ENCODE results near the gene CTTNBP2NL. TPM values are rescaled to one million over a fixed set of nuclear protein-coding genes. Genes with fewer than 3 reads are reported as not detected.
A peak's percentile ranks its signal among the peaks of the same experiment; 100 is the strongest.

CTTNBP2NL gene
- polyA plus RNA-seq, 3 donors, result 1.6 to 4.9 (median 3.0) TPM

GRCh38 chr1:112395256-112395820, 676 bp upstream of the CTTNBP2NL start:
- Mint-ChIP-seq H3K27ac (peak overlapping the region; percentile 69 to 92 (median 82)), H3K27me3 (ENCODE audit: low read depth in 3 of 3) (peaks cover 0 to 3% (median 2%) of the 10 kb centered on the region in 3 donors), H3K9me3 (no peaks in the 10 kb centered on the region), H3K4me1 (peaks cover 46% of the 10 kb centered on the region), H3K4me3 (peak overlapping the region; percentile 92 to 96), H3K36me3 (no peaks in the 10 kb centered on the region)
- Histone ChIP-seq H3K9me3 (replicated peaks in 1 of 2; ENCODE audit: control insufficient read depth in 1 of 2, insufficient read depth in 1 of 2, low read length in 2 of 2) (no peaks in the 10 kb centered on the region), H2AFZ (ENCODE audit: insufficient read depth, low read depth, low read length, poor library complexity, severe bottlenecking) (peak overlapping the region; percentile 96), H3K27me3 (ENCODE audit: control insufficient read depth in 2 of 2, insufficient read depth in 2 of 2, low read length in 2 of 2) (no peaks in the 10 kb centered on the region), H3K4me1 (ENCODE audit: control insufficient read depth in 1 of 2, insufficient read depth in 2 of 2, low read length in 2 of 2) (peaks cover 45 to 52% of the 10 kb centered on the region in 2 donors), H3K4me3 (replicated peaks in 1 of 3; ENCODE audit: low read depth in 2 of 3, low read length in 3 of 3) (peak overlapping the region; percentile 74 to 96 (median 88)), H3K4me2 (replicated peaks; ENCODE audit: extremely low read depth, low read length, poor library complexity, severe bottlenecking) (peak overlapping the region; percentile 94), H3K79me2 (ENCODE audit: insufficient read depth, low read length) (no peaks in the 10 kb centered on the region), H3K9ac (ENCODE audit: insufficient read depth, low read length, poor library complexity, severe bottlenecking) (peak overlapping the region; percentile 60), H3K27ac (ENCODE audit: low read depth in 1 of 2, low read length in 2 of 2) (peak overlapping the region in 1 of 2 donors; percentile 81), H3K36me3 (replicated peaks in 1 of 2; ENCODE audit: control insufficient read depth in 1 of 2, insufficient read depth in 2 of 2, low read length in 2 of 2) (no peaks in the 10 kb centered on the region), H4K20me1 (ENCODE audit: insufficient read depth, low read length) (no peaks in the 10 kb centered on the region)
- DNase-seq, result no peak
- intact Hi-C loops (cut with micrococcal nuclease), result no loop called here
- TF ChIP-seq, protein P1, sequence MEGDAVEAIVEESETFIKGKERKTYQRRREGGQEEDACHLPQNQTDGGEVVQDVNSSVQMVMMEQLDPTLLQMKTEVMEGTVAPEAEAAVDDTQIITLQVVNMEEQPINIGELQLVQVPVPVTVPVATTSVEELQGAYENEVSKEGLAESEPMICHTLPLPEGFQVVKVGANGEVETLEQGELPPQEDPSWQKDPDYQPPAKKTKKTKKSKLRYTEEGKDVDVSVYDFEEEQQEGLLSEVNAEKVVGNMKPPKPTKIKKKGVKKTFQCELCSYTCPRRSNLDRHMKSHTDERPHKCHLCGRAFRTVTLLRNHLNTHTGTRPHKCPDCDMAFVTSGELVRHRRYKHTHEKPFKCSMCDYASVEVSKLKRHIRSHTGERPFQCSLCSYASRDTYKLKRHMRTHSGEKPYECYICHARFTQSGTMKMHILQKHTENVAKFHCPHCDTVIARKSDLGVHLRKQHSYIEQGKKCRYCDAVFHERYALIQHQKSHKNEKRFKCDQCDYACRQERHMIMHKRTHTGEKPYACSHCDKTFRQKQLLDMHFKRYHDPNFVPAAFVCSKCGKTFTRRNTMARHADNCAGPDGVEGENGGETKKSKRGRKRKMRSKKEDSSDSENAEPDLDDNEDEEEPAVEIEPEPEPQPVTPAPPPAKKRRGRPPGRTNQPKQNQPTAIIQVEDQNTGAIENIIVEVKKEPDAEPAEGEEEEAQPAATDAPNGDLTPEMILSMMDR (IDR thresholded peaks at IDR 0.05), result no peak
- no CpG with 5 or more reads among the region's 6 CpGs for WGBS (ENCODE audit: insufficient coverage)

GRCh38 chr1:112396653-112397471, 848 bp downstream of the CTTNBP2NL start:
- Mint-ChIP-seq H3K36me3 (no peaks in the 10 kb centered on the region), H3K4me3 (peak overlapping the region; percentile 92 to 96), H3K9me3 (peaks cover 0 to 1% (median 0%) of the 10 kb centered on the region in 7 donors), H3K27me3 (ENCODE audit: low read depth in 3 of 3) (peaks cover 0 to 3% (median 0%) of the 10 kb centered on the region in 3 donors), H3K27ac (peak overlapping the region in 5 of 7 donors; percentile 50 to 89 (median 82)), H3K4me1 (peaks cover 38% of the 10 kb centered on the region)
- TF ChIP-seq, protein P1 (IDR thresholded peaks at IDR 0.05), result no peak
- H4K20me1 ChIP-seq (ENCODE audit: insufficient read depth, low read length), result no peaks in the 10 kb centered on the region
- H3K79me2 ChIP-seq (ENCODE audit: insufficient read depth, low read length), result no peaks in the 10 kb centered on the region
- H3K4me3 ChIP-seq (replicated peaks in 1 of 3; ENCODE audit: low read depth in 2 of 3, low read length in 3 of 3), result peak overlapping the region; percentile 74 to 96 (median 88)
- H3K4me1 ChIP-seq (ENCODE audit: control insufficient read depth in 1 of 2, insufficient read depth in 2 of 2, low read length in 2 of 2), result peaks cover 38 to 42% of the 10 kb centered on the region in 2 donors
- peak overlapping the region; percentile 96 for H2AFZ ChIP-seq (ENCODE audit: insufficient read depth, low read depth, low read length, poor library complexity, severe bottlenecking)
- H3K9ac ChIP-seq (ENCODE audit: insufficient read depth, low read length, poor library complexity, severe bottlenecking), result peak overlapping the region; percentile 60
- no peaks in the 10 kb centered on the region for H3K36me3 ChIP-seq (replicated peaks in 1 of 2; ENCODE audit: control insufficient read depth in 1 of 2, insufficient read depth in 2 of 2, low read length in 2 of 2)
- H3K27me3 ChIP-seq (ENCODE audit: control insufficient read depth in 2 of 2, insufficient read depth in 2 of 2, low read length in 2 of 2), result no peaks in the 10 kb centered on the region
- DNase-seq, result no peak
- peak overlapping the region; percentile 94 for H3K4me2 ChIP-seq (replicated peaks; ENCODE audit: extremely low read depth, low read length, poor library complexity, severe bottlenecking)
- H3K9me3 ChIP-seq (replicated peaks in 1 of 2; ENCODE audit: control insufficient read depth in 1 of 2, insufficient read depth in 1 of 2, low read length in 2 of 2), result no peaks in the 10 kb centered on the region
- 0% methylated on average over 1 of the region's 11 CpGs for WGBS (ENCODE audit: insufficient coverage)
- intact Hi-C loops (cut with micrococcal nuclease), result no loop called here
- H3K27ac ChIP-seq (ENCODE audit: low read depth in 1 of 2, low read length in 2 of 2), result peak overlapping the region in 1 of 2 donors; percentile 81
